ENCODE measurements around the gene BOC.

The BOC gene

GRCh38 chr3:113293348-113293747, 82.0 kb downstream of the BOC start:
- DNase-seq, result no peak

DNA sequence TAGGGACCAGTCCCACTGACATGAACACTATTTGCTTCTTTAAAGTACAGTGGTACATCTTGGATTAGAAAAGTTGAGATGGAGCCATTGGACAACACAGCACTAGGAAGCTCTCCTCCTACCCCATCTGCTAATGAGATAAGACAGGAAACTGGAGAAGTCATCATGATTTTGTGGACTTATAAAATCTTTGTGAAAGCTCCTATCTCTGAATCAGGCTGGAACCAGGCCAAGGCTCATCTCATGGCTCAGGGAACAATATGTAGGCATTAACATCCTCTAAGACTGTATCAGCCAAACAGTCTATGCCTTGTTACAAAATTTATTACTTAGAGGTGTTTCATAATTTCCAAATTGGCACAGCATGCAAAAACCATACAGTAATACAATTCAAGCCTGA, 84.1 kb downstream of the BOC start:
- DNase-seq, result no peak

DNA sequence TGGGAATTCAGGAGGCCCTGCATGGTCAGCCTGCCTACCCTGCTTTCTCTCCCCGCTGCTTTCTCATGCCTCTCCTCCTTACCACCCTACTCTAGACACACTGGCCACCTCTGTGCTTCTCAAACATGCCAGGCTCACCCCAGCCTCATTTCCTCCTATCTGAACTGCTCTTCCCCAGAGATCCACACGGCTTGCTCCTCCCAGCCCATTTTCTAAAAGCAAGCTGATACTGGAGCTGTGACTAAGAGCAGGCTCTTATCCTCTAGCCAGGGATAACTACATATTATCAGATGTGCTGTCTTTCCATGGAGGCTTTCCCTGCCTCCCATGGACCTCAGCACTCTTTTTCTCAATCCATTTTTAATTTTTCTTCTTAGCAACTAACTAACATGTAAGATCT, 85.9 kb downstream of the BOC start:
- DNase-seq, result no peak

GRCh38 chr3:113297841-113298240, 86.5 kb downstream of the BOC start:
- DNase-seq, result no peak

- no peak for DNase-seq
Measured at GRCh38 chr3:113300596-113300995, 89.2 kb downstream of the BOC start.

GRCh38 chr3:113304102-113304501, 92.7 kb downstream of the BOC start:
- DNase-seq, result no peak

GRCh38 chr3:113304856-113305540, 93.6 kb downstream of the BOC start:
- DNase-seq, result no peak

DNA sequence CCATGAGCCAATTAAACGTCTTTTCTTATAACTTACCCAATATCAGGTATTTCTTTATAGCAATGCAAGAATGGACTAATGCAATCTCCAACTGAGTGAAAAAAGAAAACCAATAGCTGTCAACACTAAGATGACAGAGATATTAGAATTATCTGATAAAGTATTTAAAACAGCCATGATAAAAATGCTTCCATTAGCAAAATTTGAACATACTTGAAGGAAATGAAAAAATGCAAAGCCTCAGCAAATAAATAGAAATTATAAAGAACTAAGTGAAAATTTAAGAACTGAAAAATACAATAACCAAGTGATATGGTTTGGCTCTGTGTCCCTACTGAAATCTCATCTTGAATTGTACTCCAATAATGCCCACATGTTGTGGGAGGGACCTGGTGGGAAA, 99.6 kb downstream of the BOC start:
- DNase-seq, result no peak

DNA sequence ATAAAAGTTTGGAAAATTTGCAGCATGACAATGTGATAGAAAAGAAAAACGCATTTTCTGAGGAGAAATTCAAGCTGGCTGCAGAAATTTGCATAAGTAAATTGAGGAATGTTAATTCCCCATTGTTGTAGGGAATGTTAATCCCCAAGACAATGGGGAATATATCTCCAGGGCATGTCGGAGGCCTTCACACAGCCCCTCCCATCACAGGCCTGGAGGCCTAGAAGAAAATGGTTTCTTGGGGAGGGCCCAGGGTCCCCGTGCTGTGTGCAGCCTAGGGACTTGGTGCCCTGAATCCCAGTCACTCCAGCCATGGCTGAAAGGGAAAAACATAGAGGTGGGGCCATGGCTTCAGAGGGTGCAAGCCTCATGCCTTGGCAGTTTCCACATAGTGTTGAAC, 101.1 kb downstream of the BOC start:
- DNase-seq, result no peak

DNA sequence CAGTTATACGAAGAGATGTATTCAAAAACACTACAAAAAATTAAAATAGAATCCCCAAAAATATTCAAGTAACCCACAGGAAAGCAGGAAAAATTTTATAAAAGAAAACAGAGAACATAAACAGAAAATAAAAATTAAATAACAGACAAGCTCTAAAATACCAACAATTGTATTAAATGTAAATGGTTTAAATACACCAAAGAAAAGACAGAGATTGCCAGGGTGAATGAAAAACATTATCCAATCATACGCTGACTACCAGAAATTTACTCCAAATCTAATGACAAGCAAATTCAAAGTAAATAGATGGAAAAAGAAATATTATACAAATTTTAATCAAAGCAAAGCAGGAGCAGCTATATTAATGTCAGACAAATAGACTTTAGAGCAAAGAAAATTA, 103.6 kb downstream of the BOC start:
- DNase-seq, result no peak

GRCh38 chr3:113329757-113330156, 118.4 kb downstream of the BOC start:
- DNase-seq, result no peak

GRCh38 chr3:113330742-113331141, 119.4 kb downstream of the BOC start:
- no peak for DNase-seq

- no peak for DNase-seq
Measured at GRCh38 chr3:113331187-113331586, 119.8 kb downstream of the BOC start.
